Activated naive CD4-positive, alpha-beta T cell treated with anti-CD3 and anti-CD28 coated beads for 36 hours (primary cell): Measurements from ENCODE around the gene ISG20. TPM values are rescaled to one million over a fixed set of nuclear protein-coding genes. Genes with fewer than 3 reads are reported as not detected.
A peak's percentile ranks its signal among the peaks of the same experiment; 100 is the strongest.

Experiments used
- CTCF ChIA-PET: fragments of 350-600 bp; sonication (Branson Sonifier 250); formaldehyde crosslinking; loops from one replicate; lab custom pipeline; 2021; ENCODE audit warnings: antibody characterized with exemption; lab: Charles Lee
- DNase-seq: peaks from one replicate; pipeline ENCODE4 v3.0.0-alpha.2; 2020
- H3K27ac Mint-ChIP-seq: one replicate; pipeline ENCODE4 v1.8.0; 2021; ENCODE audit warnings: mild to moderate bottlenecking, mixed read lengths
- H3K27me3 Mint-ChIP-seq: one replicate; pipeline ENCODE4 v1.8.0; 2021; ENCODE audit warnings: low read depth, mixed read lengths
- H3K36me3 Mint-ChIP-seq: one replicate; pipeline ENCODE4 v1.8.0; 2021; ENCODE audit warnings: low read depth, mixed read lengths
- H3K4me1 Mint-ChIP-seq: one replicate; pipeline ENCODE4 v1.8.0; 2021; ENCODE audit warnings: low read depth, mixed read lengths
- H3K4me3 Mint-ChIP-seq: one replicate; pipeline ENCODE4 v1.8.0; 2021; ENCODE audit warnings: mild to moderate bottlenecking, moderate library complexity, mixed read lengths
- H3K9me3 Mint-ChIP-seq: one replicate; pipeline ENCODE4 v1.8.0; 2021; ENCODE audit warnings: mixed read lengths
- intact Hi-C: fragments of 100-400 bp; cut with micrococcal nuclease; formaldehyde crosslinking; loops from one replicate; pipeline ENCODE4 v1.15.1; 2023
- total RNA-seq, 2 experiments: library from RNA; stranded (reverse); gene quantifications; one replicate each; pipeline ENCODE4 v1.2.3, GENCODE V29; 2021

Gene ISG20
- total RNA-seq, 2 experiments from 2014 or later, result 51.2 to 56.5 TPM

DNA sequence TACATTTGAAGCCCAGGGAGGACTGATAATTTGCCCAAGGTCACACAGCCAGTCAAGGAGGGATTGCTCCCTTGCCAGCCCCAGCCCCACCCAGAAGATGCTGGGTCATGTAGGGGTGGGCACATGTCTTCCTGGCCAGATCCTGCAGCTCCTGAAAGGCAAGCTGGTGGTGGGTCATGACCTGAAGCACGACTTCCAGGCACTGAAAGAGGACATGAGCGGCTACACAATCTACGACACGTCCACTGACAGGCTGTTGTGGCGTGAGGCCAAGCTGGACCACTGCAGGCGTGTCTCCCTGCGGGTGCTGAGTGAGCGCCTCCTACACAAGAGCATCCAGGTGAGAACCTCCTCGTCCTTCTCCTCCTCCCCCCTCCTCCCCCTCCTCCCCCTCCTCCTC lies 13.2 kb downstream of the ISG20 start:
- no peaks in the 10 kb centered on the region for H3K36me3 Mint-ChIP-seq
- peak; percentile 10 for DNase-seq
- no peaks in the 10 kb centered on the region for H3K27me3 Mint-ChIP-seq
- CTCF ChIA-PET, result interaction anchor here (1.3 to 5.2 kb wide), 2 partner anchors 12 to 184 kb away, joined by 3 to 20 read pairs; partner anchors contain the start of gene MRPS11
- H3K4me1 Mint-ChIP-seq, result peaks cover 87% of the 10 kb centered on the region
- no peak overlapping the region for H3K4me3 Mint-ChIP-seq
- peak overlapping the region; percentile 46 for H3K27ac Mint-ChIP-seq
- H3K9me3 Mint-ChIP-seq, result no peaks in the 10 kb centered on the region
- intact Hi-C loops, result no loop called here

DNA sequence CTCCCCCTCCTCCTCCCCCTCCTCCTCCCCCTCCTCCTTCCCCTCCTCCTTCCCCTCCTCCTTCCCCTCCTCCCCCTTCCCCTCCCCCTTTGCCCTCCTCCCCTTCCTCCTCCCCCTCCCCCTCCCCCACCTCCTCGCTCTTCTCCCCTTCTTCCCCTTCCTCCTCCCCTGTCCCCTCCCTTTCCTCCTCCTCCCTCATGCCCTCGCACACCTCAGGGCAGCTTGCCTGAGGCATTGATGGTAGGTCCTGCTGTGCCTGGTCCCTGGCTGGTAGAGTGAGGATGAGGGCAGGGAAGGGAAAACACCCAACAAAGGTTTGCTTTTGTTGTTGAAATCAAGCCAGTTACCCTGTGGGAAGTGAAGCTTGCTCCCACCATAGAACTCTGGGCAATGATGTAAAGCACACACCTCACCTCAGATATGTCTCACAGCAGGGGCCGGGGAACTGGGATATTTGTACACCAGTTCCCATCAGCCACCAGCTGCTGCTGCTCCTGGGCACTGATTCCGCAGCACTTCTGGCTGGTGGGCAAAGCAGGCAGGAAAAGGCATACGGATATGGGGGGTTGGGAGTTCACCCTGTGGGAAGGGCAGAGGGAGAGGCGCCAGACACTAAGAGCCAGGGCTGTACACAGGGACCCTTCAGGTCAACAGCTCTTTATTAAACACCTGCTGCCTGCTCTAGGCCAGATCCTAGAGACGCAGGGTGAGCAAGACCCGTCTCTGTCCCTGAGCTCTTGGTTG lies 13.8 kb downstream of the ISG20 start:
- CTCF ChIA-PET, result interaction anchor here (1.3 to 5.2 kb wide), 3 partner anchors 11 to 185 kb away, joined by 3 to 20 read pairs (median 12); partner anchors contain the start of gene MRPS11
- intact Hi-C loops, result no loop called here
- Mint-ChIP-seq H3K27ac (peak overlapping the region; percentile 81), H3K27me3 (no peaks in the 10 kb centered on the region), H3K9me3 (no peaks in the 10 kb centered on the region), H3K4me1 (peaks cover 88% of the 10 kb centered on the region), H3K4me3 (no peak overlapping the region), H3K36me3 (no peaks in the 10 kb centered on the region)
- DNase-seq, result peak; percentile 18

DNA sequence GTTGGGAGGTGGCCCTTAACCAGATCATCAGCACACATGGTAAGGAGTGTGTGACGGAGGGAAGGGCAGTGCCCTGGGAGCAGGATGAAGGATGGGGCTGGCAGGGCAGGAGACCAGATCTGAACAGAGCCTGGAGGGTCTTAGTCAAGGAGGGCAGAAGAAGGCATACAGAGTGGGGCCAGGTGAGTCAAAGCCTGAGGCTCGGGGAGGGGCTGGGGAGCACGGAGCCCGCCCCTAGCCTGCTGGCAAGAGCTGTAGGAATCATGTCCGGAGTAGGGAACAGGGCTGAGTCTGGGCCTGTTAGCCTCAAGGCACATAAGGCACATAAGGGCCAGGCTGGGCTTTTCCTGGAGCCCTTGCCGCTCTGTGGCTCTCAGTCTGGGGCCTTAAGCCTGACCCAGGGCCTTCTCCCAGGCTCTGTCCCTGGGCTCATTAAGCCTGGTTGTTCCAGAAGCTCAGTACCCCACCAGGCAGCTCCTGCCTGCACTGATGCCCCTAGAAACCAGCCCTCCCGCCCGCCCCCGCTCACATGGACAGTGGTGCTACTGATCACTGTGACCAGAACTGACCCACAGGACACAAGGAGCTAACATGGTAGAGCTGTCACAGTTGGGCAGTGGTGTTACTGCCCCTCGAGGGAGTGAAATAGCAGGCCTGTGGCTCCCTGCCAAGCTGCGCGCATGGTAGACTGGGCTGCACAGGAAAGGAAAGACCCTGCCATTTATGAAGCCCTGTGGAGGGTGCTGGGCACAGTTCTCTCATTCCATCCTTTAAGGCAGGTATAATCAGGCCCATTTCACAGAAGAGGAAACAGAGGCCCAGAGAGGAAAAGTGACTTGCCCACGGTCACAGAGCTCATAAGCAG lies 14.6 kb downstream of the ISG20 start:
- peak overlapping the region; percentile 81 for H3K27ac Mint-ChIP-seq
- H3K4me1 Mint-ChIP-seq, result peaks cover 88% of the 10 kb centered on the region
- no peaks in the 10 kb centered on the region for H3K9me3 Mint-ChIP-seq
- H3K4me3 Mint-ChIP-seq, result no peak overlapping the region
- H3K27me3 Mint-ChIP-seq, result no peaks in the 10 kb centered on the region
- CTCF ChIA-PET, result interaction anchor here (0.5 to 5.2 kb wide), 5 partner anchors 10 to 269 kb away, joined by 3 to 20 read pairs (median 5); partner anchors contain the start of genes ISG20 and MRPS11
- no peaks in the 10 kb centered on the region for H3K36me3 Mint-ChIP-seq
- intact Hi-C loops, result no loop called here
- DNase-seq, result no peak

DNA sequence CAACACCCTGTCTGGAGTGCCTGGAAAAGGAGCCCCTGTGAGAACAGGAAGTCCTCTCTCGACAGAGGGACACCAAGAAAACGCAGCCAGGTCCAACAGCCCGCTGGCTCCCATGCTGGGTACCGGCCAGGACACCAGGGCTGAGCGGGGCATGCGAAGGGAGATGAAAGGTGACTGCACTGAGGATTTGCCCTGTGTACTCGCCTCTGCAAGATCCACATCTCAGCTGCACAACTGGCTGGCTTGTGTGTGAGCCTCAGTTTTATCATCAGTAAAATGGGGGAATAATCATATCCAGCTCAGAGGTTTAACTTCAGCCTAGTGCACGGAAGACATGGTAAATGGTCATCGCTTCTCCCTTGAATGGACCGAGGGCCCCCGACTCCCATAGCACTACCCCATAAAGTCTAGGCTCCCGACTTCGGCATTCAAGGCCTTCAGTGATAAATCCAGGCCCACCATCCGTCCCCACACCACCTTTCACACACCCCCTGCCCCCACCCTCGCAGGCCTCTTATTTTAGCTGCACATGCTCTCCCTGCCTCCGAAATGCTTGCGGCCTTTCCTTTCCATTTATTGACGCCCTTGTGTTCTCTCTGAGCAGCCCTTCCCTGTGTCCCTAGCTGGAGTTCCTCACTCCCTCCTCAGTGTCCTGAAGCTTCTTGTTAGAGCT lies 15.8 kb downstream of the ISG20 start:
- intact Hi-C loops, result no loop called here
- Mint-ChIP-seq H3K9me3 (no peaks in the 10 kb centered on the region), H3K36me3 (no peaks in the 10 kb centered on the region), H3K4me1 (peaks cover 88% of the 10 kb centered on the region), H3K27ac (no peak overlapping the region), H3K4me3 (no peak overlapping the region), H3K27me3 (no peaks in the 10 kb centered on the region)
- CTCF ChIA-PET, result interaction anchor here (1.2 to 5.2 kb wide), 3 partner anchors 9 to 30 kb away, joined by 3 to 20 read pairs (median 12); partner anchors contain the start of gene ISG20
- no peak for DNase-seq

DNA sequence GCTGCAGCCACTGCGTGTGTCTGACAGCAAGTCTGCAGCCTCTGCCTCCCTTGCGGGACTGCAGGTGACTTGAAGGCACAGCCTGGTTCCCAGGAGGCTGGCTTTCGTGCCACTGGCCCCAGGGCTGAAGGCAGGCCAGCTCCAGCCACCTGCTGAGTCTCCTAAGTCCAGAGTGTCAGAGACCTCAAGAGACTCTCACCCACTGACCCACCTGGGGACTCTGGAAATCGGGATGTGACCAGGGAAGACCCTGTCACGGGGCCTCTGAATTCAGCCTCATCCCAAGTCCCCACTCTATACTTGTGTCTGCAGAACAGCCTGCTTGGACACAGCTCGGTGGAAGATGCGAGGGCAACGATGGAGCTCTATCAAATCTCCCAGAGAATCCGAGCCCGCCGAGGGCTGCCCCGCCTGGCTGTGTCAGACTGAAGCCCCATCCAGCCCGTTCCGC lies 16.3 kb downstream of the ISG20 start:
- Mint-ChIP-seq H3K9me3 (no peaks in the 10 kb centered on the region), H3K27me3 (no peaks in the 10 kb centered on the region), H3K36me3 (no peaks in the 10 kb centered on the region), H3K4me3 (no peak overlapping the region), H3K4me1 (peaks cover 87% of the 10 kb centered on the region), H3K27ac (no peak overlapping the region)
- no peak for DNase-seq
- intact Hi-C loops, result no loop called here
- CTCF ChIA-PET, result interaction anchor here (3.8 to 5.2 kb wide), 2 partner anchors 9 to 31 kb away, joined by 12 to 20 read pairs; no protein-coding TSS in a partner anchor

DNA sequence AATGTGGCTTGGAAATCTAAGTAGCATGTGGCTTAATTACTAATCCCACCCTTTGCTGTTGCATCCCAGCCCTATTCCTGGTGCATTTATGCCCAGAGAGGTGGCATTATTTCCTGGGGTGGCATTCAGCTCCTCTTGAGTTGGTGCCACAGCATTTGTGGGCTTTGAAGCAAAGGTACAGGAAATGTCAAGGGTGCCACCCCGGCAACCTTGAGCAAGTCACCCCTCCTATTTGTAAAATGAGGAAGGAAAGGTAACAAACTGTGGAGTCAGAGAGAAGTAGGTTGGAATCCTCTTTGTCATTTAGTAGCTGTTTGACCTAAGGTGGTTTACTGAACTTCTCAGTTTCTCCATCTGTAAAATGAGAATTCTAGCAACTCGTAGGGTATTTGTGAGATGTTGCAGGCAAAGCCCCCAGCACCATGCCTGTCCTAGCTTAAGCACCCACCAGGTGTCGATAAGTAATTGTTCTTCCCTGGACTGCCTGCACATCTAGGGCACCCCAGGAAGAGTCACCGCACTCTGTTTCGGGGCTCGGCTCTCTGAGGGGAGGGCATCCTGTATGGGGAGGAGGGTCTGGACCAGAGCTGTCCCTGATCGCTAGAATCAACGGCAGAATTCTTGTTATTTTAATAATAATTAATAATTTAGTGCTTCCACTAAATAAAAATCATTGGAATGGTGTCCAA lies 17.1 kb downstream of the ISG20 start:
- DNase-seq, result no peak
- intact Hi-C loops, result no loop called here
- CTCF ChIA-PET, result interaction anchor here (0.6 to 5.2 kb wide), 4 partner anchors 8 to 114 kb away, joined by 3 to 20 read pairs (median 8); no protein-coding TSS in a partner anchor
- Mint-ChIP-seq H3K9me3 (no peaks in the 10 kb centered on the region), H3K27me3 (no peaks in the 10 kb centered on the region), H3K4me1 (peaks cover 89% of the 10 kb centered on the region), H3K27ac (no peak overlapping the region), H3K4me3 (no peak overlapping the region), H3K36me3 (no peaks in the 10 kb centered on the region)

DNA sequence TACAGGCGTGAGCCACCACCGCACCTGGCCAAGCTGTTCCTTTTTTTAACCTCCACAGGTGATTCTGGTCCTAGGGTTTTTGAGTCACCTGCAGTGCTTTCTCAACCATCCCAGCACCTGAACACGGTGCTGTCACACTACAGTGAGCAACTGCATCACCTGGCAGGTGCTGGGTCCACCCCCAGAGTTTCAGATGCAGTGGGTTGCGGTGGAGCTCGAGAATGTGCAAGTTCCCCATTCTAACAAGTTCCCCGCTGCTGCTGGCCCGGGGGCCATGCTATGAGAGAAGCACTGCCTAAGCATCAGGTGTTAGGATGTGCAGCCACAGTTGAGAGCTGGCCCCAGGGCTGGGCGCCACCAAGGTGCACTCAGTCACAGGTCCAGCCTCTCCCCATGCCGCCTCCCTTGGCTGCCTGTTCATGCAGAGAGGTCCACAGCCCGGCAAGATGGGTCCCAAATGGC lies 18.0 kb downstream of the ISG20 start:
- Mint-ChIP-seq H3K27me3 (no peaks in the 10 kb centered on the region), H3K9me3 (no peaks in the 10 kb centered on the region), H3K27ac (peak overlapping the region; percentile 24), H3K36me3 (no peaks in the 10 kb centered on the region), H3K4me1 (peaks cover 84% of the 10 kb centered on the region), H3K4me3 (no peak overlapping the region)
- CTCF ChIA-PET, result interaction anchor here (0.6 to 5.2 kb wide), 5 partner anchors 7 to 490 kb away, joined by 3 to 20 read pairs (median 3); no protein-coding TSS in a partner anchor
- DNase-seq, result peak; percentile 46
- intact Hi-C loops, result no loop called here

DNA sequence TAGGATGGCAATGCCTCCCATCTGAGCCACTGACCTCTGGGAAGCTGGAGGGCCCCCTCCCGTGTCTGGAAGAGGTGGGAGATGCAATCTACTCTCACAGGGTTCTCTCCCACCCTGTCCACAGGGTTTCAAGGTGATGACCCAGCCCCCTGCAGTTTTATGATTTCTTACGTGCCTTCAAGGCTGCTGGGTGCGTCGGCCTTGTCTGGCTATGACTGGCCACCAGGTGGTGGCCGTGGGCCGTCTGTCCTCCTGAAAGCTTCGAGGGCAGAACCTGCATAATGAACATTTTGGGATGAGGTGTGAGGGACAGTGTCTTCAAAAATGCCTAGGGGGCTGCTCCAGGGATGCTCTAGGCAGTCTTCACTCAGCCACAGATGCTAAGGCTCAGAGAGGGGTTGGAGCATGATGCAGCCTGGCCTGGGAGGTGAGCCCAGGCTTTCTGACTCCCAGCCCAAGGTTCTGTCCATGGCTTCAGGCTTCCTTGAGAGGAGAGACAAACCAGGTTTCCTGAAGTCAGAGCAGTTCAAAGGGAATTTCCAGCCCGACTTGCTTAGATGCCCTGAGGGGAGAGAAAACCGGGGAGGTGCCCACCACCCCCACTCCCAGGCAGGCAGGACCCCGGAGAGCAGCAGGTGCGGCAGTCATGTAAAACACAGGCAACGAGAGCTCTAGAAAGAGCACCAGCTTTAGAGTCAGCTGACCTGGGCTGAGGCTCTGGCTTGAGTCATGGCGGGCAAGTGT lies 18.7 kb downstream of the ISG20 start:
- no peaks in the 10 kb centered on the region for H3K36me3 Mint-ChIP-seq
- H3K27ac Mint-ChIP-seq, result peak overlapping the region; percentile 61
- H3K4me3 Mint-ChIP-seq, result no peak overlapping the region
- no peaks in the 10 kb centered on the region for H3K9me3 Mint-ChIP-seq
- no peak for DNase-seq
- H3K4me1 Mint-ChIP-seq, result peaks cover 80% of the 10 kb centered on the region
- CTCF ChIA-PET, result interaction anchor here (0.6 to 5.2 kb wide), 5 partner anchors 6 to 490 kb away, joined by 3 to 20 read pairs (median 3); no protein-coding TSS in a partner anchor
- H3K27me3 Mint-ChIP-seq, result no peaks in the 10 kb centered on the region
- intact Hi-C loops, result no loop called here

DNA sequence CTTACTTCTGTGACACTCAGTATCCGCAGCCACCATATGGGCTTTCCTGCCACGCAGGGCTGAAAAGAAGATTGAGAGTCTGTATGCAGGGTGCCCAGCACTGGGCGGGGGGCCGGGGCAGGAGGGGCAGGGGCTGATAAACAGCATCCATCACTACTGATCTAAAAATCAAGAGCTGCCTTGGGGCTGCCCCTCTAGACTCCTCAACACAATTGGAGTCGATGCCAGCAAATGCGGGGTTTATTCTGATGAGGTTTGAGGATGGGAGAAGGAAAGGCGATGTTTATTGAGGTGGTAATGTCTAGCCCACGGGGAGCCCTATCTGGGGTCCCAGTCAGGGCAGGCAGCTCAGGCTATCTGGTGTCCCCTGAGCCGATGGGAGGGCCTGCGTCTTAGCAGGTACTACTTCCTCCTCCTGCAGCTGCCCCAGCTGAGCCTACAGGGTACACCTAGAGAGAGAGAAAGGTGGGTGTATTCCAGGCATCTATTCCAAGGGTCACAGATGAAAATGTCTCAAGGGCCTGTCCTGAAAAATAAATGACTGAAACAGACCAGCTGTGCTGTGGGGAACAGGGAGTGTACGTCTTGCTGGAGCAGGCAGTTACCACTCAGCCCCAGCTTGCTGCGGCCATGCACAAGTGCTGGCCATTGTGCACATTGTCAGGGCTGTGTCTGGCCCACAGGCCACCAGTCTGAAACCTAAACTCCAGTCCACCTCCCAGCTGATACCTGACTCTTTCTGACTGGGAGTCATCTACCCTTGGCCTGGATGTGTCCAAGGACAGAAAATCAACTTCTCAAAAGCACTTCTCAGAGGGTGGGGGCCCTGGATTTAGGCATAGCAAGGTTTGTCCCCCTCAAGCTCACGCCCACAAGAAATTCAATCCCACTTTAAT lies 19.5 kb downstream of the ISG20 start:
- no peaks in the 10 kb centered on the region for H3K9me3 Mint-ChIP-seq
- H3K27ac Mint-ChIP-seq, result no peak overlapping the region

More for the DNA sequence above, 19.5 kb downstream of the ISG20 start:
- Mint-ChIP-seq H3K27me3 (no peaks in the 10 kb centered on the region), H3K4me1 (peaks cover 74% of the 10 kb centered on the region), H3K4me3 (no peak overlapping the region), H3K36me3 (no peaks in the 10 kb centered on the region)
- intact Hi-C loops, result no loop called here
- CTCF ChIA-PET, result interaction anchor here (0.6 to 2.0 kb wide), 3 partner anchors 23 to 54 kb away, joined by 3 to 6 read pairs (median 3); no protein-coding TSS in a partner anchor
- DNase-seq, result no peak
